GM12878 (cell line): Measurements from ENCODE around the gene PDXP. TPM values are rescaled to one million over a fixed set of nuclear protein-coding genes. Genes with fewer than 3 reads are reported as not detected.

Experiments used
- CEBPB ChIP-seq, 2 experiments: fragments of 150-350 bp in 1 of 2; IDR thresholded peaks; 2 replicates each; pipeline ENCODE4 v1.6.1; 2012 to 2014; ENCODE audit warnings: low read depth in 2 of 2, low read length in 2 of 2, borderline replicate concordance in 1 of 2, inconsistent platforms in 1 of 2
- CHD2 ChIP-seq: IDR thresholded peaks from 2 replicates; pipeline ENCODE4 v1.6.1; 2011; ENCODE audit warnings: low read depth, low read length, improper control_type of control experiment, borderline replicate concordance
- CREM ChIP-seq: IDR thresholded peaks from 2 replicates; pipeline ENCODE4 v1.6.1; 2014; ENCODE audit warnings: antibody characterized with exemption, low read depth
- FOXK2 ChIP-seq: fragments of 450-650 bp; IDR thresholded peaks from 2 replicates; pipeline ENCODE4 v1.6.1; 2017; ENCODE audit warnings: mild to moderate bottlenecking, moderate library complexity
- GATAD2B ChIP-seq: fragments of 450-650 bp; conservative IDR thresholded peaks from 2 replicates; pipeline ENCODE4 v1.6.1; 2017; ENCODE audit warnings: low read depth, mild to moderate bottlenecking, moderate library complexity
- MTA2 ChIP-seq: fragments of 450-650 bp; IDR thresholded peaks from 2 replicates; pipeline ENCODE4 v1.6.1; 2016; ENCODE audit warnings: low read depth, mild to moderate bottlenecking, moderate library complexity
- PML ChIP-seq: IDR thresholded peaks from 2 replicates; pipeline ENCODE4 v1.6.1; 2012; ENCODE audit warnings: low read length, inconsistent platforms
- RAD51 ChIP-seq: fragments of 450-650 bp; IDR thresholded peaks from 2 replicates; pipeline ENCODE4 v1.6.1; 2016; ENCODE audit warnings: moderate library complexity, mild to moderate bottlenecking, inconsistent platforms
- RBBP5 ChIP-seq: fragments of 200-600 bp; sonication (generic); conservative IDR thresholded peaks from 2 replicates; pipeline ENCODE4 v1.6.1; 2016
- RELB ChIP-seq: fragments of 450-650 bp; IDR thresholded peaks from 2 replicates; pipeline ENCODE4 v1.6.1; 2017; ENCODE audit warnings: low read depth, mild to moderate bottlenecking, moderate library complexity
- RUNX3 ChIP-seq: IDR thresholded peaks from 2 replicates; pipeline ENCODE4 v1.6.1; 2012; ENCODE audit warnings: low read length, inconsistent platforms
- SP1 ChIP-seq: IDR thresholded peaks from one replicate; pipeline ENCODE4 v1.6.1; 2011; ENCODE audit warnings: low read depth, low read length
- STAT3 ChIP-seq: IDR thresholded peaks from 2 replicates; pipeline ENCODE4 v1.6.1; 2011; ENCODE audit warnings: low read depth, low read length, improper control_type of control experiment
- TBL1XR1 ChIP-seq: IDR thresholded peaks from 2 replicates; pipeline ENCODE4 v1.6.1; 2012; ENCODE audit warnings: low read depth, low read length, improper control_type of control experiment
- TCF12 ChIP-seq: IDR thresholded peaks from 2 replicates; pipeline ENCODE4 v1.6.1; 2011; ENCODE audit warnings: low read depth, mild to moderate bottlenecking, low read length
- ZNF217 ChIP-seq: fragments of 450-650 bp; IDR thresholded peaks from 2 replicates; pipeline ENCODE4 v1.6.1; 2017; ENCODE audit warnings: antibody characterized with exemption, mild to moderate bottlenecking
- ZNF24 ChIP-seq: fragments of 450-650 bp; IDR thresholded peaks from 2 replicates; pipeline ENCODE4 v1.6.1; 2017; ENCODE audit warnings: antibody characterized with exemption, mild to moderate bottlenecking
- polyA plus RNA-seq, 11 experiments: library from polyadenylated mRNA; depleted of rRNA in 4 of 11; unstranded in 6 of 11; stranded (reverse) in 5 of 11; fragments of >200 nt; fragmentation: Nextera tagmentation in 4 of 11; fragmentation: Illumina TruSeq in 1 of 11; extraction: Ambion mirVana in 4 of 11; extraction: Trizol in 1 of 11; gene quantifications; 1 replicate in 1 of 11; 2 replicates in 10 of 11; pipeline versions ENCODE4 v1.2.1 to v1.2.3, GENCODE V29; 2011 to 2016; ENCODE audit warnings: inconsistent platforms in 2 of 11, missing spikeins in 2 of 11, low read depth in 1 of 11
- total RNA-seq, 4 experiments: library from RNA; depleted of rRNA in 3 of 4; stranded (reverse); fragments of >200 nt in 3 of 4; fragmentation: Illumina TruSeq in 1 of 4; extraction: Trizol in 1 of 4; gene quantifications; 2 replicates each; pipeline versions ENCODE4 v1.2.1 to v1.2.3, GENCODE V29; 2013 to 2021
- TF ChIP-seq, protein P1 (sequence below): fragments of 450-650 bp; IDR thresholded peaks from 2 replicates; pipeline ENCODE4 v1.6.1; 2018; ENCODE audit warnings: mild to moderate bottlenecking, low read depth, moderate library complexity; ENCODE audit not compliant: partially characterized antibody
- TF ChIP-seq, protein P2 (sequence below): IDR thresholded peaks from 2 replicates; pipeline ENCODE4 v1.6.1; 2011; ENCODE audit warnings: low read depth, low read length, improper control_type of control experiment, borderline replicate concordance
- TF ChIP-seq, protein P3 (sequence below): fragments of 150-350 bp; IDR thresholded peaks from 2 replicates; pipeline ENCODE4 v1.6.1; 2016; ENCODE audit warnings: low read depth, low read length
- TF ChIP-seq, protein P4 (sequence below): IDR thresholded peaks from 2 replicates; pipeline ENCODE4 v1.6.1; 2011; ENCODE audit warnings: low read depth, mild to moderate bottlenecking, low read length, moderate library complexity, borderline replicate concordance; ENCODE audit errors: extremely low read depth

PDXP gene
- total and polyA plus RNA-seq, 10 of the 15 experiments (the other 5 are each of a cell fraction or from before 2014, with no cell fraction given), result 4.4 to 56.7 (median 34.6) TPM

DNA sequence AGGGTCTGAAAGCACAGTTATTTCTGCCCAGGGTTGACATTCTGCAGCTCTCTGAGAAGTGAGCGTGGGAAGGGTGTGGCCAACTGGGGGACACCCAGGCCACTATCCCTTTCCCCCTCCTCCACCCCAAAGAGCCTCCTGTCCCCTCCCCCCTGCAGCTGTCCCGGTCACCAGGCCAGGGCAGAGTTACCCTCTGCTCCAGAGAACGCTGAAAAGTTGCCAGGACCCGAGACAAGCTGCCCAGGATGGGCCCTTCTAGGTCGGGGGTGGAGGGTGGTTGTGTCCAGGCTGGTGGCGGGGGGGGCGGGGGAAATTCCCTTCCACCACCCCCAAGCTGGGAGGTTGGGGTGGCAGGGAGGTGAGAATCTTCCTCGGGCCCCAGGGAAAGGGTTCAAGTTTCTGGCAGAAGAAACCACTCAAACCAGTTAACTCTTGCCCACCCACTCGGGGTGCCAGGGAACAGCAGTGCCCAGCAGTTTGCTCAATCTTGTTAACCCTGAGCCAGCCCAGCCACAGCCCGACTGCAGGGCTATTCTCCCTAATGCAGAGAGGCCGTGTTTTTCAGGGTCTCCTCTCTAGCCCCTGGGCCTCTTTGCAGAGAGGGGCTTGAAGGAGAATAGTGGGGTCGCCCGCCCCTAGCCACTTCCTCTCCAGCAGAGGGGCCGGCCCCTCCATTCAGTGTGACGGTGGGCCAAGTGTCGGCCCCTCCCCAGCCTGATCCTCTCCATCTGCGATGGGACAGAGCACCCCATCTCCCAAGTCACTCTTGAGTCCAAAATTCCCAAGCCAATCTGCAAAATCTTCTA, 17.6 kb downstream of the PDXP start (continued):
- TF ChIP-seq, protein P1, sequence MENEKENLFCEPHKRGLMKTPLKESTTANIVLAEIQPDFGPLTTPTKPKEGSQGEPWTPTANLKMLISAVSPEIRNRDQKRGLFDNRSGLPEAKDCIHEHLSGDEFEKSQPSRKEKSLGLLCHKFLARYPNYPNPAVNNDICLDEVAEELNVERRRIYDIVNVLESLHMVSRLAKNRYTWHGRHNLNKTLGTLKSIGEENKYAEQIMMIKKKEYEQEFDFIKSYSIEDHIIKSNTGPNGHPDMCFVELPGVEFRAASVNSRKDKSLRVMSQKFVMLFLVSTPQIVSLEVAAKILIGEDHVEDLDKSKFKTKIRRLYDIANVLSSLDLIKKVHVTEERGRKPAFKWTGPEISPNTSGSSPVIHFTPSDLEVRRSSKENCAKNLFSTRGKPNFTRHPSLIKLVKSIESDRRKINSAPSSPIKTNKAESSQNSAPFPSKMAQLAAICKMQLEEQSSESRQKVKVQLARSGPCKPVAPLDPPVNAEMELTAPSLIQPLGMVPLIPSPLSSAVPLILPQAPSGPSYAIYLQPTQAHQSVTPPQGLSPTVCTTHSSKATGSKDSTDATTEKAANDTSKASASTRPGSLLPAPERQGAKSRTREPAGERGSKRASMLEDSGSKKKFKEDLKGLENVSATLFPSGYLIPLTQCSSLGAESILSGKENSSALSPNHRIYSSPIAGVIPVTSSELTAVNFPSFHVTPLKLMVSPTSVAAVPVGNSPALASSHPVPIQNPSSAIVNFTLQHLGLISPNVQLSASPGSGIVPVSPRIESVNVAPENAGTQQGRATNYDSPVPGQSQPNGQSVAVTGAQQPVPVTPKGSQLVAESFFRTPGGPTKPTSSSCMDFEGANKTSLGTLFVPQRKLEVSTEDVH, result no peak
- TF ChIP-seq, protein P2, sequence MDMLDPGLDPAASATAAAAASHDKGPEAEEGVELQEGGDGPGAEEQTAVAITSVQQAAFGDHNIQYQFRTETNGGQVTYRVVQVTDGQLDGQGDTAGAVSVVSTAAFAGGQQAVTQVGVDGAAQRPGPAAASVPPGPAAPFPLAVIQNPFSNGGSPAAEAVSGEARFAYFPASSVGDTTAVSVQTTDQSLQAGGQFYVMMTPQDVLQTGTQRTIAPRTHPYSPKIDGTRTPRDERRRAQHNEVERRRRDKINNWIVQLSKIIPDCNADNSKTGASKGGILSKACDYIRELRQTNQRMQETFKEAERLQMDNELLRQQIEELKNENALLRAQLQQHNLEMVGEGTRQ, result no peak
- TF ChIP-seq TBL1XR1, result no peak
- TF ChIP-seq, protein P3, sequence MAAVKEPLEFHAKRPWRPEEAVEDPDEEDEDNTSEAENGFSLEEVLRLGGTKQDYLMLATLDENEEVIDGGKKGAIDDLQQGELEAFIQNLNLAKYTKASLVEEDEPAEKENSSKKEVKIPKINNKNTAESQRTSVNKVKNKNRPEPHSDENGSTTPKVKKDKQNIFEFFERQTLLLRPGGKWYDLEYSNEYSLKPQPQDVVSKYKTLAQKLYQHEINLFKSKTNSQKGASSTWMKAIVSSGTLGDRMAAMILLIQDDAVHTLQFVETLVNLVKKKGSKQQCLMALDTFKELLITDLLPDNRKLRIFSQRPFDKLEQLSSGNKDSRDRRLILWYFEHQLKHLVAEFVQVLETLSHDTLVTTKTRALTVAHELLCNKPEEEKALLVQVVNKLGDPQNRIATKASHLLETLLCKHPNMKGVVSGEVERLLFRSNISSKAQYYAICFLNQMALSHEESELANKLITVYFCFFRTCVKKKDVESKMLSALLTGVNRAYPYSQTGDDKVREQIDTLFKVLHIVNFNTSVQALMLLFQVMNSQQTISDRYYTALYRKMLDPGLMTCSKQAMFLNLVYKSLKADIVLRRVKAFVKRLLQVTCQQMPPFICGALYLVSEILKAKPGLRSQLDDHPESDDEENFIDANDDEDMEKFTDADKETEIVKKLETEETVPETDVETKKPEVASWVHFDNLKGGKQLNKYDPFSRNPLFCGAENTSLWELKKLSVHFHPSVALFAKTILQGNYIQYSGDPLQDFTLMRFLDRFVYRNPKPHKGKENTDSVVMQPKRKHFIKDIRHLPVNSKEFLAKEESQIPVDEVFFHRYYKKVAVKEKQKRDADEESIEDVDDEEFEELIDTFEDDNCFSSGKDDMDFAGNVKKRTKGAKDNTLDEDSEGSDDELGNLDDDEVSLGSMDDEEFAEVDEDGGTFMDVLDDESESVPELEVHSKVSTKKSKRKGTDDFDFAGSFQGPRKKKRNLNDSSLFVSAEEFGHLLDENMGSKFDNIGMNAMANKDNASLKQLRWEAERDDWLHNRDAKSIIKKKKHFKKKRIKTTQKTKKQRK, result no peak
- TF ChIP-seq RUNX3, result 0 out of 2 replicates have a peak, but pooled peaks have one; percentile 1
- TF ChIP-seq CEBPB (IDR thresholded peaks at IDR 0.05; ENCODE audit: borderline replicate concordance in 1 of 2, low read depth in 2 of 2, low read length in 2 of 2), result no peak
- no peak for TF ChIP-seq ZNF24
- TF ChIP-seq FOXK2, result no peak
- no peak for TF ChIP-seq PML
- no peak for TF ChIP-seq SP1
- TF ChIP-seq TCF12, result peak; percentile 68
- TF ChIP-seq CREM, result no peak
- TF ChIP-seq RBBP5, result no peak
- 0 out of 2 replicates have a peak, but pooled peaks have one; percentile 6 for TF ChIP-seq MTA2
- TF ChIP-seq RELB, result no peak
- TF ChIP-seq GATAD2B, result no peak
- TF ChIP-seq, protein P4, sequence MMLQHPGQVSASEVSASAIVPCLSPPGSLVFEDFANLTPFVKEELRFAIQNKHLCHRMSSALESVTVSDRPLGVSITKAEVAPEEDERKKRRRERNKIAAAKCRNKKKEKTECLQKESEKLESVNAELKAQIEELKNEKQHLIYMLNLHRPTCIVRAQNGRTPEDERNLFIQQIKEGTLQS, result no peak
- TF ChIP-seq CHD2, result peak; percentile 43; the same call in 1 of the 2 replicates
- no peak for TF ChIP-seq STAT3
- TF ChIP-seq ZNF217, result no peak
- TF ChIP-seq RAD51, result no peak
